Tibial artery (tissue), 4 donors: Measurements from ENCODE around the gene FBP2.

ENCODE experiments used
- DNase-seq, 2 donors: peaks; one replicate each; pipeline ENCODE4 v3.0.0-alpha.2; 2019
- H3K27ac ChIP-seq, 2 donors: fragments of 200-600 bp; sonication (generic) in 1 of 2; 1 replicate in 1 of 2; 2 replicates in 1 of 2; pipeline ENCODE4 v1.5.1; 2018 to 2019; ENCODE audit warnings: mild to moderate bottlenecking in 1 of 2
- H3K27me3 ChIP-seq, 2 donors: fragments of 200-600 bp; sonication (generic) in 1 of 2; one replicate each; pipeline versions ENCODE4 v1.5.1 to v1.6.0; 2016 to 2019
- H3K36me3 ChIP-seq, 3 donors: fragments of 200-600 bp; sonication (generic) in 2 of 3; one replicate each; pipeline ENCODE4 v1.5.1; 2016 to 2019; ENCODE audit warnings: mild to moderate bottlenecking in 2 of 3
- H3K4me1 ChIP-seq, 4 donors: fragments of 200-600 bp; sonication (generic) in 2 of 4; 1 replicate in 3 of 4; 2 replicates in 1 of 4; pipeline ENCODE4 v1.5.1; 2016 to 2019
- H3K4me3 ChIP-seq, 2 donors: fragments of 200-600 bp; sonication (generic) in 1 of 2; 1 replicate in 1 of 2; 2 replicates in 1 of 2; pipeline ENCODE4 v1.5.1; 2018 to 2019; ENCODE audit warnings: mild to moderate bottlenecking in 2 of 2
- H3K9me3 ChIP-seq, 3 donors: fragments of 200-600 bp; sonication (generic) in 1 of 3; one replicate each; pipeline ENCODE4 v1.5.1; 2016 to 2019
- CTCF ChIP-seq, 2 experiments: fragments of 200-600 bp in 1 of 2; fragments of 450-650 bp in 1 of 2; IDR thresholded peaks; one replicate each; pipeline ENCODE4 v1.5.1; 2017 to 2019; ENCODE audit warnings: antibody characterized with exemption in 2 of 2, mild to moderate bottlenecking in 1 of 2, moderate library complexity in 1 of 2
- intact Hi-C: fragments of 100-400 bp; cut with DNase I; formaldehyde crosslinking; loops from one replicate; pipeline ENCODE4 v1.15.0; 2023; ENCODE audit warnings: low total_unique reads

The FBP2 gene

GRCh38 chr9:94638335-94639060, 44.9 kb upstream of the FBP2 start:
- H3K4me1 ChIP-seq: peaks cover 0 to 14% (median 6%) of the 10 kb centered on the region in 4 donors
- H3K9me3 ChIP-seq: no peaks in the 10 kb centered on the region
- peak overlapping the region; percentile 52 to 59 for H3K4me3 ChIP-seq
- DNase-seq: no peak
- TF ChIP-seq CTCF (IDR thresholded peaks at IDR 0.05): no peak
- H3K27me3 ChIP-seq: peaks cover 0 to 12% of the 10 kb centered on the region in 2 donors
- H3K36me3 ChIP-seq: no peaks in the 10 kb centered on the region
- no peak overlapping the region for H3K27ac ChIP-seq
- intact Hi-C loops: no loop called here

GRCh38 chr9:94632737-94633136, 39.1 kb upstream of the FBP2 start:
- Histone ChIP-seq H3K9me3 (no peaks in the 10 kb centered on the region), H3K27ac (no peak overlapping the region), H3K4me3 (no peak overlapping the region), H3K27me3 (no peaks in the 10 kb centered on the region), H3K36me3 (no peaks in the 10 kb centered on the region), H3K4me1 (peaks cover 0 to 5% (median 0%) of the 10 kb centered on the region in 4 donors)
- TF ChIP-seq CTCF (IDR thresholded peaks at IDR 0.05): no peak
- DNase-seq: no peak
- intact Hi-C loops: no loop called here

GRCh38 chr9:94631599-94631998, 38.0 kb upstream of the FBP2 start:
- peaks cover 0 to 5% (median 0%) of the 10 kb centered on the region in 4 donors for H3K4me1 ChIP-seq
- H3K27ac ChIP-seq: no peak overlapping the region
- no peak for TF ChIP-seq CTCF (IDR thresholded peaks at IDR 0.05)
- DNase-seq: no peak
- intact Hi-C loops: no loop called here
- H3K9me3 ChIP-seq: no peaks in the 10 kb centered on the region
- no peaks in the 10 kb centered on the region for H3K27me3 ChIP-seq
- H3K4me3 ChIP-seq: no peak overlapping the region
- H3K36me3 ChIP-seq: no peaks in the 10 kb centered on the region

- Histone ChIP-seq H3K4me1 (peaks cover 0 to 5% (median 0%) of the 10 kb centered on the region in 4 donors), H3K27me3 (no peaks in the 10 kb centered on the region), H3K27ac (no peak overlapping the region), H3K36me3 (no peaks in the 10 kb centered on the region), H3K4me3 (no peak overlapping the region), H3K9me3 (no peaks in the 10 kb centered on the region)
- no peak for DNase-seq
- intact Hi-C loops: no loop called here
- no peak for TF ChIP-seq CTCF (IDR thresholded peaks at IDR 0.05)
Measured at GRCh38 chr9:94630833-94631232, 37.2 kb upstream of the FBP2 start.

- Histone ChIP-seq H3K4me3 (no peak overlapping the region), H3K9me3 (no peaks in the 10 kb centered on the region), H3K27me3 (no peaks in the 10 kb centered on the region), H3K4me1 (peaks cover 0 to 5% (median 0%) of the 10 kb centered on the region in 4 donors), H3K27ac (no peak overlapping the region), H3K36me3 (no peaks in the 10 kb centered on the region)
- no peak for TF ChIP-seq CTCF (IDR thresholded peaks at IDR 0.05)
- intact Hi-C loops: no loop called here
- DNase-seq: no peak
Measured at GRCh38 chr9:94630281-94630680, 36.7 kb upstream of the FBP2 start.
